H1 (cell line): Measurements from ENCODE around the gene CACNG5.

Experiments used
- CHD2 ChIP-seq: IDR thresholded peaks from 2 replicates; pipeline ENCODE4 v1.6.1; 2012; ENCODE audit warnings: low read length, improper control_type of control experiment
- CTCF ChIP-seq, 3 experiments: IDR thresholded peaks; 1 replicate in 2 of 3; 2 replicates in 1 of 3; pipeline versions ENCODE4 v1.5.1 to v1.6.1; 2011; ENCODE audit warnings: low read length in 3 of 3, mild to moderate bottlenecking in 3 of 3, inconsistent platforms in 2 of 3, low read depth in 1 of 3, moderate library complexity in 1 of 3; ENCODE audit not compliant: insufficient read depth in 1 of 3; ENCODE audit errors: control extremely low read depth in 1 of 3
- EZH2 ChIP-seq: fragments of 200-600 bp; sonication (generic); IDR thresholded peaks from 2 replicates; pipeline ENCODE4 v1.7.1; 2012; ENCODE audit warnings: low read depth, mild to moderate bottlenecking, moderate library complexity, low read length, inconsistent platforms; ENCODE audit not compliant: severe bottlenecking
- JUND ChIP-seq: IDR thresholded peaks from 2 replicates; pipeline ENCODE4 v1.6.1; 2011; ENCODE audit warnings: mild to moderate bottlenecking, improper control_type of control experiment, low read length
- KDM1A ChIP-seq: fragments of 200-600, 300-600 bp; sonication (generic); IDR thresholded peaks from 2 replicates; pipeline ENCODE4 v1.7.1; 2016; ENCODE audit warnings: mild to moderate bottlenecking, low read length, borderline replicate concordance
- MAX ChIP-seq: IDR thresholded peaks from 2 replicates; pipeline ENCODE4 v1.6.1; 2012; ENCODE audit warnings: inconsistent platforms
- POLR2A ChIP-seq, 2 experiments: IDR thresholded peaks; 1 replicate in 1 of 2; 2 replicates in 1 of 2; pipeline ENCODE4 v1.6.1; 2011; ENCODE audit warnings: low read depth in 2 of 2, low read length in 2 of 2, mild to moderate bottlenecking in 2 of 2; ENCODE audit errors: control extremely low read depth in 1 of 2
- POLR2AphosphoS5 ChIP-seq: IDR thresholded peaks from 2 replicates; pipeline ENCODE4 v1.6.1; 2011; ENCODE audit warnings: low read depth, low read length
- RAD21 ChIP-seq, 2 experiments: IDR thresholded peaks in 1 of 2; conservative IDR thresholded peaks in 1 of 2; 2 replicates each; pipeline ENCODE4 v1.6.1; 2011; ENCODE audit warnings: low read depth in 2 of 2, low read length in 2 of 2, improper control_type of control experiment in 1 of 2, inconsistent platforms in 1 of 2, mild to moderate bottlenecking in 1 of 2, moderate library complexity in 1 of 2
- SIX5 ChIP-seq: IDR thresholded peaks from 2 replicates; pipeline ENCODE4 v1.6.1; 2011; ENCODE audit warnings: mild to moderate bottlenecking, low read depth, low read length
- TAF1 ChIP-seq: IDR thresholded peaks from 2 replicates; pipeline ENCODE4 v1.6.1; 2011; ENCODE audit warnings: mild to moderate bottlenecking, low read depth, low read length

GRCh38 chr17:66789961-66790437 lies 44.9 kb upstream of the CACNG5 start:
- TF ChIP-seq CTCF (IDR thresholded peaks at IDR 0.05; ENCODE audit: control extremely low read depth in 1 of 3, insufficient read depth in 1 of 3, low read depth in 1 of 3, low read length in 3 of 3), result no peak
- no peak for TF ChIP-seq TAF1
- no peak for TF ChIP-seq POLR2AphosphoS5
- no peak for TF ChIP-seq MAX
- TF ChIP-seq CHD2, result no peak
- TF ChIP-seq POLR2A (IDR thresholded peaks at IDR 0.05; ENCODE audit: control extremely low read depth in 1 of 2, low read depth in 2 of 2, low read length in 2 of 2), result no peak
- TF ChIP-seq KDM1A, result no peak
- TF ChIP-seq RAD21 (IDR thresholded peaks at IDR 0.05 in 1 of 2, conservative IDR thresholded peaks at IDR 0.05 in 1 of 2; ENCODE audit: low read depth in 2 of 2, low read length in 2 of 2), result no peak
- no peak for TF ChIP-seq JUND
- TF ChIP-seq EZH2, result no peak
- no peak for TF ChIP-seq SIX5
